HCT116 (cell line): ENCODE measurements around the gene FNDC3B. TPM values are rescaled to one million over a fixed set of nuclear protein-coding genes. Genes with fewer than 3 reads are reported as not detected.

Source experiments
- ATAC-seq: fragments of 200-7000 bp; cut with Tn5 transposase; 2 replicates; pipeline ENCODE4 v1.9.1; 2020; ENCODE audit warnings: mild to moderate bottlenecking, moderate library complexity
- BruUV-seq: library from RNA; stranded (reverse); fragments of 400-500 nt; replicated peaks from 2 replicates; lab custom pipeline; 2021; lab: Mats Ljungman, UMichigan
- CTCF ChIA-PET: fragments of 300-600 bp; sonication (Branson Sonifier 250); formaldehyde crosslinking; loops from one replicate; lab custom pipeline; 2021; ENCODE audit warnings: antibody characterized with exemption; lab: Charles Lee
- POLR2A ChIA-PET: fragments of 300-600, 350-600 bp; sonication (Branson Sonifier 250); formaldehyde crosslinking; loops from one replicate; lab custom pipeline; 2021; ENCODE audit warnings: antibody characterized with exemption; lab: Charles Lee
- RAD21 ChIA-PET, 2 experiments: fragments of 300-600 bp; sonication (Branson Sonifier 250); formaldehyde crosslinking; loops; one replicate each; lab custom pipeline; 2023; ENCODE audit warnings: low total read pairs in 2 of 2; ENCODE audit not compliant: uncharacterized antibody in 2 of 2, unreplicated experiment in 2 of 2, low non-redundant PET in 1 of 2; lab: Charles Lee
- DNase-seq: peaks from one replicate; pipeline ENCODE4 v3.0.0-alpha.2; 2010; ENCODE audit warnings: low read depth, low spot score
- H2AFZ ChIP-seq: fragments of 200-600 bp; shearing (Covaris generic), sonication (generic); 2 replicates; pipeline ENCODE4 v1.6.1; 2017; ENCODE audit warnings: low read depth, mixed run types, mixed read lengths, antibody characterized with exemption, low read length; ENCODE audit not compliant: poor library complexity, severe bottlenecking
- H3K27ac ChIP-seq: 2 replicates; pipeline ENCODE4 v1.5.1; 2012; ENCODE audit warnings: low read depth, low read length
- H3K27me3 ChIP-seq: fragments of 200-600 bp; sonication (generic); 2 replicates; pipeline ENCODE4 v1.6.1; 2016; ENCODE audit warnings: mixed run types, low read length, mixed read lengths; ENCODE audit not compliant: insufficient read depth
- H3K36me3 ChIP-seq, 2 experiments: fragments of 200-500 bp in 1 of 2; fragments of 200-600 bp in 1 of 2; sonication (Bioruptor generic) in 1 of 2; sonication (generic) in 1 of 2; 2 replicates each; pipeline versions ENCODE4 v1.5.1 to v1.6.1; 2014 to 2016; ENCODE audit warnings: low read length in 2 of 2, inconsistent platforms in 1 of 2, mixed read lengths in 1 of 2, mixed run types in 1 of 2; ENCODE audit not compliant: insufficient read depth in 2 of 2, control insufficient read depth in 1 of 2
- H3K4me1 ChIP-seq, 2 experiments: fragments of 200-600 bp in 1 of 2; sonication (generic) in 1 of 2; 2 replicates each; pipeline versions ENCODE4 v1.5.1 to v1.6.1; 2012 to 2017; ENCODE audit warnings: low read length in 2 of 2, inconsistent platforms in 1 of 2, mild to moderate bottlenecking in 1 of 2, mixed read lengths in 1 of 2, mixed run types in 1 of 2, moderate library complexity in 1 of 2; ENCODE audit not compliant: insufficient read depth in 2 of 2, control insufficient read depth in 1 of 2
- H3K4me2 ChIP-seq: fragments of 200-600 bp; sonication (generic); 2 replicates; pipeline ENCODE4 v1.6.1; 2017; ENCODE audit warnings: mixed run types, low read length, mixed read lengths
- H3K4me3 ChIP-seq, 2 experiments: fragments of 200-600 bp in 1 of 2; sonication (generic) in 1 of 2; replicated peaks in 1 of 2; 2 replicates each; pipeline ENCODE4 v1.5.1; 2011 to 2016; ENCODE audit warnings: low read length in 2 of 2, control low read depth in 1 of 2, low read depth in 1 of 2, mild to moderate bottlenecking in 1 of 2, mixed read lengths in 1 of 2, mixed run types in 1 of 2
- H3K79me2 ChIP-seq: fragments of 200-600 bp; sonication (generic); 2 replicates; pipeline ENCODE4 v1.6.1; 2017; ENCODE audit warnings: mild to moderate bottlenecking, mixed run types, low read length, moderate library complexity, mixed read lengths; ENCODE audit not compliant: insufficient read depth
- H3K9ac ChIP-seq: fragments of 200-600 bp; sonication (generic); 2 replicates; pipeline ENCODE4 v1.6.1; 2016; ENCODE audit warnings: low read length, mixed read lengths
- H3K9me2 ChIP-seq: fragments of 200-600 bp; sonication (generic), shearing (Covaris generic); 2 replicates; pipeline ENCODE4 v1.6.1; 2017; ENCODE audit warnings: mixed run types, mild to moderate bottlenecking, moderate library complexity; ENCODE audit not compliant: insufficient read depth
- H3K9me3 ChIP-seq, 2 experiments: fragments of 200-500 bp in 1 of 2; fragments of 200-600 bp in 1 of 2; sonication (Bioruptor generic) in 1 of 2; sonication (generic) in 1 of 2; 2 replicates each; pipeline ENCODE4 v1.6.1; 2014 to 2017; ENCODE audit warnings: low read length in 2 of 2, mixed read lengths in 2 of 2, inconsistent platforms in 1 of 2, low read depth in 1 of 2, mild to moderate bottlenecking in 1 of 2, mixed run types in 1 of 2, moderate library complexity in 1 of 2; ENCODE audit not compliant: control insufficient read depth in 1 of 2, insufficient read depth in 1 of 2
- H4K20me1 ChIP-seq: fragments of 200-600 bp; sonication (generic), shearing (Covaris generic); 2 replicates; pipeline ENCODE4 v1.6.1; 2017; ENCODE audit warnings: mixed run types, mild to moderate bottlenecking, moderate library complexity; ENCODE audit not compliant: insufficient read depth
- CEBPB ChIP-seq: IDR thresholded peaks from 2 replicates; pipeline ENCODE4 v1.6.1; 2012; ENCODE audit warnings: low read depth
- ELF1 ChIP-seq: IDR thresholded peaks from 2 replicates; pipeline ENCODE4 v1.6.1; 2012; ENCODE audit warnings: low read depth, borderline replicate concordance
- EZH2 ChIP-seq: fragments of 200-600 bp; sonication (generic); IDR thresholded peaks from 2 replicates; pipeline ENCODE4 v1.6.1; 2017; ENCODE audit warnings: antibody characterized with exemption, mixed run types
- FOSL1 ChIP-seq: IDR thresholded peaks from 2 replicates; pipeline ENCODE4 v1.6.1; 2012; ENCODE audit warnings: low read depth
- JUND ChIP-seq: IDR thresholded peaks from 2 replicates; pipeline ENCODE4 v1.6.1; 2012
- POLR2A ChIP-seq: IDR thresholded peaks from 2 replicates; pipeline ENCODE4 v1.7.0; 2011; ENCODE audit warnings: borderline replicate concordance; ENCODE audit not compliant: insufficient read depth, insufficient read length; ENCODE audit errors: extremely low read depth
- RAD21 ChIP-seq: IDR thresholded peaks from 2 replicates; pipeline ENCODE4 v1.6.1; 2012; ENCODE audit warnings: low read depth, mild to moderate bottlenecking
- SIN3A ChIP-seq: IDR thresholded peaks from 2 replicates; pipeline ENCODE4 v1.6.1; 2012; ENCODE audit warnings: low read depth
- SP1 ChIP-seq: IDR thresholded peaks from 2 replicates; pipeline ENCODE4 v1.6.1; 2012; ENCODE audit warnings: low read depth
- SRF ChIP-seq: IDR thresholded peaks from 2 replicates; pipeline ENCODE4 v1.6.1; 2012; ENCODE audit warnings: low read depth
- TCF7L2 ChIP-seq: IDR thresholded peaks from 2 replicates; pipeline ENCODE4 v1.7.0; 2011; ENCODE audit warnings: borderline replicate concordance, inconsistent platforms; ENCODE audit not compliant: insufficient read depth, insufficient read length; ENCODE audit errors: extremely low read depth
- ZFX ChIP-seq: fragments of 450-650 bp; IDR thresholded peaks from 2 replicates; pipeline ENCODE4 v1.6.1; 2017
- ZNF274 ChIP-seq: fragments of 200-500 bp; sonication (Bioruptor generic); IDR thresholded peaks from 2 replicates; pipeline ENCODE4 v1.6.1; 2014; ENCODE audit warnings: mild to moderate bottlenecking, low read depth, low read length, inconsistent platforms
- intact Hi-C: fragments of 100-400 bp; cut with micrococcal nuclease; formaldehyde crosslinking; loops from 2 replicates; pipeline ENCODE4 v1.10.0; 2022
- total RNA-seq: library from RNA; stranded (reverse); gene quantifications from one replicate; pipeline ENCODE4 v1.2.1, GENCODE V29; 2021; ENCODE audit not compliant: unreplicated experiment
- TF ChIP-seq, protein P1 (sequence below): IDR thresholded peaks from 2 replicates; pipeline ENCODE4 v1.6.1; 2012
- TF ChIP-seq, protein P2 (sequence below): IDR thresholded peaks from 2 replicates; pipeline ENCODE4 v1.6.1; 2012
- TF ChIP-seq, protein P3 (sequence below), 3 experiments: fragments of 200-600 bp in 1 of 3; sonication (generic) in 1 of 3; IDR thresholded peaks in 2 of 3; conservative IDR thresholded peaks in 1 of 3; 2 replicates each; pipeline ENCODE4 v1.5.1; 2012 to 2017; ENCODE audit warnings: low read depth in 2 of 3, low read length in 2 of 3, antibody characterized with exemption in 1 of 3, borderline replicate concordance in 1 of 3, control low read depth in 1 of 3, mild to moderate bottlenecking in 1 of 3, mixed read lengths in 1 of 3, mixed run types in 1 of 3, moderate library complexity in 1 of 3; ENCODE audit not compliant: insufficient read depth in 1 of 3
- TF ChIP-seq, protein P4 (sequence below): IDR thresholded peaks from 2 replicates; pipeline ENCODE4 v1.6.1; 2011; ENCODE audit warnings: mild to moderate bottlenecking, low read length, moderate library complexity; ENCODE audit not compliant: insufficient replicate concordance; ENCODE audit errors: extremely low read depth

The FNDC3B gene
- total RNA-seq, 1 experiment from 2014 or later, result 45.7 TPM

DNA sequence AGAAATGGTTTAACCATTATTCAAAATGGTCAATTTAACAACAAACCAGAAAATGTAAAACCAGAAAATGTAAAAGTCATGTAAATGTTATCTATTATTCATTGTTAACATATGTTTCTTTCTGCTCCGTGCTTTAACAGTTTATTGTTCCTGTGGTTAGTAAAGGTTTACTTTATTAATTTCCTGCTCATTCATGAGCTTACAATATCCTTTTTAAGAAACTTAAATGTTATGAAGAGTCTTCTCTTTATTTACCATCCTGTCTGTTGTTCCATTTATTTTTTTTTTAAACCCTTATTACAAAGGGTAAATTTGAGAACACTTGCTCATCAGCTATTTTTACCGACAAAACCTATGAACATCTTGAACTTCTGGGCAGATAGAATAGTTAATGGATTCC is 260.8 kb downstream of the FNDC3B start:
- Histone ChIP-seq H4K20me1 (no peaks in the 10 kb centered on the region), H3K36me3 (peaks cover 0 to 5% of the 10 kb centered on the region in 2 experiments; a peak in 1 of 4 replicates), H3K4me1 (peaks cover 0 to 3% of the 10 kb centered on the region in 2 experiments; a peak in 2 of 4 replicates), H3K9ac (no peak overlapping the region), H2AFZ (no peak overlapping the region), H3K4me2 (no peak overlapping the region), H3K4me3 (no peak overlapping the region), H3K9me3 (no peaks in the 10 kb centered on the region), H3K9me2 (no peaks in the 10 kb centered on the region), H3K27ac (no peak overlapping the region), H3K79me2 (no peaks in the 10 kb centered on the region), H3K27me3 (no peaks in the 10 kb centered on the region)
- DNase-seq (no peak), ATAC-seq (no peak)
- no TSS peak for BruUV-seq
- no peak for TF ChIP-seq SP1
- no peak for TF ChIP-seq TCF7L2
- no peak for TF ChIP-seq RAD21
- TF ChIP-seq SRF, result no peak
- TF ChIP-seq, protein P1, sequence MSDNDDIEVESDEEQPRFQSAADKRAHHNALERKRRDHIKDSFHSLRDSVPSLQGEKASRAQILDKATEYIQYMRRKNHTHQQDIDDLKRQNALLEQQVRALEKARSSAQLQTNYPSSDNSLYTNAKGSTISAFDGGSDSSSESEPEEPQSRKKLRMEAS, result no peak
- no peak for TF ChIP-seq ZNF274
- TF ChIP-seq EZH2, result no peak
- TF ChIP-seq, protein P2, sequence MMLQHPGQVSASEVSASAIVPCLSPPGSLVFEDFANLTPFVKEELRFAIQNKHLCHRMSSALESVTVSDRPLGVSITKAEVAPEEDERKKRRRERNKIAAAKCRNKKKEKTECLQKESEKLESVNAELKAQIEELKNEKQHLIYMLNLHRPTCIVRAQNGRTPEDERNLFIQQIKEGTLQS, result no peak
- TF ChIP-seq JUND, result no peak
- TF ChIP-seq CEBPB, result no peak
- no peak for TF ChIP-seq FOSL1
- TF ChIP-seq POLR2A, result no peak
- TF ChIP-seq, protein P3, sequence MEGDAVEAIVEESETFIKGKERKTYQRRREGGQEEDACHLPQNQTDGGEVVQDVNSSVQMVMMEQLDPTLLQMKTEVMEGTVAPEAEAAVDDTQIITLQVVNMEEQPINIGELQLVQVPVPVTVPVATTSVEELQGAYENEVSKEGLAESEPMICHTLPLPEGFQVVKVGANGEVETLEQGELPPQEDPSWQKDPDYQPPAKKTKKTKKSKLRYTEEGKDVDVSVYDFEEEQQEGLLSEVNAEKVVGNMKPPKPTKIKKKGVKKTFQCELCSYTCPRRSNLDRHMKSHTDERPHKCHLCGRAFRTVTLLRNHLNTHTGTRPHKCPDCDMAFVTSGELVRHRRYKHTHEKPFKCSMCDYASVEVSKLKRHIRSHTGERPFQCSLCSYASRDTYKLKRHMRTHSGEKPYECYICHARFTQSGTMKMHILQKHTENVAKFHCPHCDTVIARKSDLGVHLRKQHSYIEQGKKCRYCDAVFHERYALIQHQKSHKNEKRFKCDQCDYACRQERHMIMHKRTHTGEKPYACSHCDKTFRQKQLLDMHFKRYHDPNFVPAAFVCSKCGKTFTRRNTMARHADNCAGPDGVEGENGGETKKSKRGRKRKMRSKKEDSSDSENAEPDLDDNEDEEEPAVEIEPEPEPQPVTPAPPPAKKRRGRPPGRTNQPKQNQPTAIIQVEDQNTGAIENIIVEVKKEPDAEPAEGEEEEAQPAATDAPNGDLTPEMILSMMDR (IDR thresholded peaks at IDR 0.05 in 2 of 3, conservative IDR thresholded peaks at IDR 0.05 in 1 of 3; ENCODE audit: borderline replicate concordance in 1 of 3, insufficient read depth in 1 of 3, low read depth in 2 of 3, low read length in 2 of 3), result no peak
- TF ChIP-seq SIN3A, result no peak
- no peak for TF ChIP-seq ZFX
- TF ChIP-seq, protein P4, sequence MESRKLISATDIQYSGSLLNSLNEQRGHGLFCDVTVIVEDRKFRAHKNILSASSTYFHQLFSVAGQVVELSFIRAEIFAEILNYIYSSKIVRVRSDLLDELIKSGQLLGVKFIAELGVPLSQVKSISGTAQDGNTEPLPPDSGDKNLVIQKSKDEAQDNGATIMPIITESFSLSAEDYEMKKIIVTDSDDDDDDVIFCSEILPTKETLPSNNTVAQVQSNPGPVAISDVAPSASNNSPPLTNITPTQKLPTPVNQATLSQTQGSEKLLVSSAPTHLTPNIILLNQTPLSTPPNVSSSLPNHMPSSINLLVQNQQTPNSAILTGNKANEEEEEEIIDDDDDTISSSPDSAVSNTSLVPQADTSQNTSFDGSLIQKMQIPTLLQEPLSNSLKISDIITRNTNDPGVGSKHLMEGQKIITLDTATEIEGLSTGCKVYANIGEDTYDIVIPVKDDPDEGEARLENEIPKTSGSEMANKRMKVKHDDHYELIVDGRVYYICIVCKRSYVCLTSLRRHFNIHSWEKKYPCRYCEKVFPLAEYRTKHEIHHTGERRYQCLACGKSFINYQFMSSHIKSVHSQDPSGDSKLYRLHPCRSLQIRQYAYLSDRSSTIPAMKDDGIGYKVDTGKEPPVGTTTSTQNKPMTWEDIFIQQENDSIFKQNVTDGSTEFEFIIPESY, result no peak
- no peak for TF ChIP-seq ELF1
- ChIA-PET POLR2A (no interaction called here), CTCF (interaction anchor here (1.9 kb wide), 1 partner anchor 32 kb away, joined by 8 read pairs; no protein-coding TSS in a partner anchor), RAD21 (no interaction called here)
- intact Hi-C loops, result no loop called here
